Measurements from ENCODE around the gene PDCL3. TPM values are rescaled to one million over a fixed set of nuclear protein-coding genes. Genes with fewer than 3 reads are reported as not detected.

Gene PDCL3
- total RNA-seq, 4 donors from 2014 or later = 20.8 to 22.9 (median 21.7) TPM

GRCh38 chr2:100542418-100542817 lies 20.4 kb upstream of the PDCL3 start:
- TF ChIP-seq POLR2AphosphoS5 (IDR thresholded peaks at IDR 0.05) = no peak
- no peak for TF ChIP-seq EP300 (IDR thresholded peaks at IDR 0.05)
- TF ChIP-seq CTCF (IDR thresholded peaks at IDR 0.05) = no peak
- no peak for TF ChIP-seq POLR2A (IDR thresholded peaks at IDR 0.05)
- no peaks in the 10 kb centered on the region for H3K4me1 ChIP-seq
- no peaks in the 10 kb centered on the region for H3K27me3 ChIP-seq
- H3K4me3 ChIP-seq = no peak overlapping the region
- H3K36me3 ChIP-seq = no peaks in the 10 kb centered on the region
- no peak overlapping the region for H3K27ac ChIP-seq
- 94% methylated on average over 6 of the region's 6 CpGs for WGBS
- no peaks in the 10 kb centered on the region for H3K9me3 ChIP-seq
- DNase-seq (ENCODE audit: low spot score in 2 of 2) = no peak

- no peak overlapping the region for H3K27ac ChIP-seq
- 71% methylated on average over 7 of the region's 7 CpGs for WGBS
- H3K27me3 ChIP-seq = no peaks in the 10 kb centered on the region
- H3K4me1 ChIP-seq = no peaks in the 10 kb centered on the region
- TF ChIP-seq EP300 (IDR thresholded peaks at IDR 0.05) (no peak), POLR2AphosphoS5 (IDR thresholded peaks at IDR 0.05) (no peak), POLR2A (IDR thresholded peaks at IDR 0.05) (no peak), CTCF (IDR thresholded peaks at IDR 0.05) (no peak)
- H3K36me3 ChIP-seq = no peaks in the 10 kb centered on the region
- H3K9me3 ChIP-seq = no peaks in the 10 kb centered on the region
- DNase-seq (ENCODE audit: low spot score in 2 of 2) = no peak
- no peak overlapping the region for H3K4me3 ChIP-seq
Measured at GRCh38 chr2:100544911-100545596, 17.7 kb upstream of the PDCL3 start.

GRCh38 chr2:100546469-100546868 lies 16.3 kb upstream of the PDCL3 start:
- Histone ChIP-seq H3K36me3 (no peaks in the 10 kb centered on the region), H3K27me3 (no peaks in the 10 kb centered on the region), H3K4me1 (no peaks in the 10 kb centered on the region), H3K27ac (no peak overlapping the region), H3K9me3 (no peaks in the 10 kb centered on the region), H3K4me3 (no peak overlapping the region)
- no peak for DNase-seq (ENCODE audit: low spot score in 2 of 2)
- TF ChIP-seq CTCF (IDR thresholded peaks at IDR 0.05) (no peak), POLR2A (IDR thresholded peaks at IDR 0.05) (no peak), POLR2AphosphoS5 (IDR thresholded peaks at IDR 0.05) (no peak), EP300 (IDR thresholded peaks at IDR 0.05) (no peak)
- WGBS = 82% methylated on average over 4 of the region's 4 CpGs

- no peak for DNase-seq (ENCODE audit: low spot score in 2 of 2)
- no peaks in the 10 kb centered on the region for H3K4me1 ChIP-seq
- TF ChIP-seq EP300 (IDR thresholded peaks at IDR 0.05) (no peak), POLR2A (IDR thresholded peaks at IDR 0.05) (no peak), POLR2AphosphoS5 (IDR thresholded peaks at IDR 0.05) (no peak), CTCF (IDR thresholded peaks at IDR 0.05) (no peak)
- H3K4me3 ChIP-seq = no peak overlapping the region
- no peaks in the 10 kb centered on the region for H3K9me3 ChIP-seq
- no peaks in the 10 kb centered on the region for H3K27me3 ChIP-seq
- H3K36me3 ChIP-seq = no peaks in the 10 kb centered on the region
- WGBS = 78% methylated on average over 1 of the region's 1 CpG
- no peak overlapping the region for H3K27ac ChIP-seq
Measured at GRCh38 chr2:100548771-100549170, 14.0 kb upstream of the PDCL3 start.

GRCh38 chr2:100551303-100551702 lies 11.5 kb upstream of the PDCL3 start:
- WGBS = 90% methylated on average over 5 of the region's 5 CpGs
- DNase-seq (ENCODE audit: low spot score in 2 of 2) = no peak
- H3K27me3 ChIP-seq = no peaks in the 10 kb centered on the region
- no peaks in the 10 kb centered on the region for H3K4me1 ChIP-seq
- H3K36me3 ChIP-seq = no peaks in the 10 kb centered on the region
- H3K27ac ChIP-seq = no peak overlapping the region
- TF ChIP-seq CTCF (IDR thresholded peaks at IDR 0.05) (no peak), EP300 (IDR thresholded peaks at IDR 0.05) (no peak)
- no peak overlapping the region for H3K4me3 ChIP-seq
- no peaks in the 10 kb centered on the region for H3K9me3 ChIP-seq
